DOHH2 (cell line): ENCODE results near the gene RIMBP2.

ENCODE experiments used
- H3F3A ChIP-seq: fragments of 200-600 bp; sonication (generic), shearing (Covaris generic); 2 replicates; pipeline ENCODE4 v1.6.0; 2016; ENCODE audit warnings: antibody characterized with exemption, mild to moderate bottlenecking; ENCODE audit not compliant: control insufficient read depth, insufficient read depth
- H3K27ac ChIP-seq: fragments of 200-600 bp; sonication (generic); 2 replicates; pipeline ENCODE4 v1.5.1; 2014; ENCODE audit warnings: low read depth, mild to moderate bottlenecking, low read length, moderate library complexity
- H3K27me3 ChIP-seq: fragments of 200-600 bp; sonication (generic); 2 replicates; pipeline ENCODE4 v1.6.1; 2014; ENCODE audit warnings: mild to moderate bottlenecking, low read length, mixed read lengths; ENCODE audit not compliant: control insufficient read depth
- H3K36me3 ChIP-seq: fragments of 200-600 bp; sonication (generic); 2 replicates; pipeline ENCODE4 v1.6.1; 2014; ENCODE audit warnings: mild to moderate bottlenecking, low read length, moderate library complexity, mixed read lengths; ENCODE audit not compliant: control insufficient read depth
- H3K4me1 ChIP-seq: fragments of 200-600 bp; sonication (generic); 2 replicates; pipeline ENCODE4 v1.6.1; 2014; ENCODE audit warnings: mild to moderate bottlenecking, low read length, mixed read lengths; ENCODE audit not compliant: control insufficient read depth
- H3K4me2 ChIP-seq: fragments of 200-600 bp; sonication (generic); 2 replicates; pipeline ENCODE4 v1.6.0; 2014; ENCODE audit warnings: mild to moderate bottlenecking, low read length, moderate library complexity
- H3K4me3 ChIP-seq: fragments of 200-600 bp; sonication (generic); 2 replicates; pipeline ENCODE4 v1.5.1; 2014; ENCODE audit warnings: mild to moderate bottlenecking, low read length, mixed read lengths
- H3K79me2 ChIP-seq: fragments of 200-600 bp; sonication (generic); 2 replicates; pipeline ENCODE4 v1.6.1; 2014; ENCODE audit warnings: mild to moderate bottlenecking, low read length, mixed read lengths; ENCODE audit not compliant: control insufficient read depth
- H3K9me2 ChIP-seq: fragments of 200-600 bp; sonication (generic); replicated peaks from 2 replicates; pipeline ENCODE4 v1.6.1; 2014; ENCODE audit warnings: mild to moderate bottlenecking, low read length, mixed read lengths; ENCODE audit not compliant: control insufficient read depth
- H3K9me3 ChIP-seq: fragments of 200-600 bp; sonication (generic); 2 replicates; pipeline ENCODE4 v1.6.1; 2014; ENCODE audit warnings: antibody characterized with exemption, low read length, mixed read lengths; ENCODE audit not compliant: control insufficient read depth, insufficient read depth
- H4K20me1 ChIP-seq: fragments of 200-600 bp; sonication (generic); 2 replicates; pipeline ENCODE4 v1.6.0; 2014; ENCODE audit warnings: low read depth, mild to moderate bottlenecking, antibody characterized with exemption, low read length, moderate library complexity; ENCODE audit not compliant: control insufficient read depth, insufficient read depth
- EZH2phosphoT487 ChIP-seq: fragments of 200-600 bp; sonication (generic); IDR thresholded peaks from 2 replicates; pipeline ENCODE4 v1.6.1; 2017; ENCODE audit warnings: borderline replicate concordance, mild to moderate bottlenecking, antibody characterized with exemption, low read length, moderate library complexity, mixed read lengths
- TF ChIP-seq, protein P1 (sequence below): fragments of 200-600 bp; sonication (generic); IDR thresholded peaks from one replicate; pipeline ENCODE4 v1.5.1; 2014; ENCODE audit warnings: antibody characterized with exemption, mild to moderate bottlenecking, low read depth, low read length; ENCODE audit not compliant: poor library complexity, severe bottlenecking

Gene RIMBP2

DNA sequence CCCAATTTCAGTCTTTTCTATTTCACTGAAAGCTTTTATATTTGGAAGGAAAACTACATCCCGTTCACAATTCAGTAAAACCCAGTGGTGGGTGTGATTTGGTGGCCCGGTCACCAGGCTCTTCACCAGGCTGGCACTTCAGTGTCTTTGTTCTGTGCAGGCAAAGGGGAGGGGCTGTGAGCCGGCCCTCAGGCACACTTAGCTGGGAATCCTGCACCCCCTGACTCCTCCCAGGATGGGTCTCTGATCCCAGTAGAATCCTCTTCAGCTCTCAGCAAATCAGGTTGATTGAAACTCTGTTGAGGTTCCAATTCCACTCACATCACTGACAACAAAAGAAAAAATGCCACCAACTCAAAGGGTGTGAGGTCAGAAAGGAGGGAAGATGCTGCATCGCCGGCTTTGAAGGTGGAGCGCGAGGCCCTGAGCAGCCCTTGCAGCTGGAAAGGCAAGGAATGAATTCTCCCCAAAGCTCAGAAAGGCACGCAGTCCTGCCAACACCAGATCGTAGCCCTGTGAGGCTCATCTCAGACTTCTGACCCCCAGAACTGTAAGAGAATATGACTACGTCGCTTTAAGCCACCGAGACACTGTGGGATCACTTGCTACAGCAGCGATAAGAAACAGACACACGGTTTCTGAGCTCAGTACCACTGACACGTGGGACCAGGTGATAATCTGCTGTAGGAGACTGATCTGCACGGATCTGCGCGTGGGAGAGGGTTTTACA lies 211.8 kb downstream of the RIMBP2 start:
- Histone ChIP-seq H3K27ac (no peak overlapping the region), H3F3A (no peaks in the 10 kb centered on the region), H4K20me1 (no peaks in the 10 kb centered on the region), H3K27me3 (no peaks in the 10 kb centered on the region), H3K9me3 (0 out of 2 replicates have a peak, but pooled peaks cover 5% of the 10 kb centered on the region), H3K9me2 (no peaks in the 10 kb centered on the region), H3K36me3 (no peaks in the 10 kb centered on the region), H3K4me3 (no peak overlapping the region), H3K4me1 (no peaks in the 10 kb centered on the region), H3K4me2 (no peak overlapping the region), H3K79me2 (no peaks in the 10 kb centered on the region)
- TF ChIP-seq, protein P1, sequence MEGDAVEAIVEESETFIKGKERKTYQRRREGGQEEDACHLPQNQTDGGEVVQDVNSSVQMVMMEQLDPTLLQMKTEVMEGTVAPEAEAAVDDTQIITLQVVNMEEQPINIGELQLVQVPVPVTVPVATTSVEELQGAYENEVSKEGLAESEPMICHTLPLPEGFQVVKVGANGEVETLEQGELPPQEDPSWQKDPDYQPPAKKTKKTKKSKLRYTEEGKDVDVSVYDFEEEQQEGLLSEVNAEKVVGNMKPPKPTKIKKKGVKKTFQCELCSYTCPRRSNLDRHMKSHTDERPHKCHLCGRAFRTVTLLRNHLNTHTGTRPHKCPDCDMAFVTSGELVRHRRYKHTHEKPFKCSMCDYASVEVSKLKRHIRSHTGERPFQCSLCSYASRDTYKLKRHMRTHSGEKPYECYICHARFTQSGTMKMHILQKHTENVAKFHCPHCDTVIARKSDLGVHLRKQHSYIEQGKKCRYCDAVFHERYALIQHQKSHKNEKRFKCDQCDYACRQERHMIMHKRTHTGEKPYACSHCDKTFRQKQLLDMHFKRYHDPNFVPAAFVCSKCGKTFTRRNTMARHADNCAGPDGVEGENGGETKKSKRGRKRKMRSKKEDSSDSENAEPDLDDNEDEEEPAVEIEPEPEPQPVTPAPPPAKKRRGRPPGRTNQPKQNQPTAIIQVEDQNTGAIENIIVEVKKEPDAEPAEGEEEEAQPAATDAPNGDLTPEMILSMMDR = no peak
- TF ChIP-seq EZH2phosphoT487 = no peak

DNA sequence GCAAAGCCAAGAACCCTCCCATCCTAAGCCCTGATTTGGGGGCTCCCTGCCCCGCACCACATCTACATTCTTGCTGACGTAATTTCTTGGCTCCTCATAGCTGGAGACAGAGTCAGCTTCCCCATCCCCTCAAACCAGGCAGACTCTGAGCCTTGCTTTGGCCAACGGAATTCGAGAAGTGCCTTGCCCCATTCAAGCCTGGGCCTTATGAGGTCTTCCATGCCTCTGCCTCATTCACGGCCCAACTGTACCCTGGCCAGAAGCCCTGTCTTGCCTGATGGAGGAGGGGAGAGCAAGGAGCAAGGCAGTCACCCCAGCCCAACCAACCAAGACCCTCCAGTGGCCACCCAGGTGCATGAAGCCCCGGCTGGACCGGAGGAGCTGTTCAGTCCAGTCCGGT lies 214.3 kb downstream of the RIMBP2 start:
- Histone ChIP-seq H3K79me2 (no peaks in the 10 kb centered on the region), H3K9me3 (0 out of 2 replicates have a peak, but pooled peaks cover 3% of the 10 kb centered on the region), H3K36me3 (no peaks in the 10 kb centered on the region), H3K27me3 (no peaks in the 10 kb centered on the region), H3F3A (no peaks in the 10 kb centered on the region), H3K27ac (no peak overlapping the region), H3K9me2 (no peaks in the 10 kb centered on the region), H4K20me1 (no peaks in the 10 kb centered on the region), H3K4me2 (no peak overlapping the region), H3K4me1 (no peaks in the 10 kb centered on the region), H3K4me3 (no peak overlapping the region)
- TF ChIP-seq EZH2phosphoT487 = no peak
- TF ChIP-seq, protein P1 = no peak

DNA sequence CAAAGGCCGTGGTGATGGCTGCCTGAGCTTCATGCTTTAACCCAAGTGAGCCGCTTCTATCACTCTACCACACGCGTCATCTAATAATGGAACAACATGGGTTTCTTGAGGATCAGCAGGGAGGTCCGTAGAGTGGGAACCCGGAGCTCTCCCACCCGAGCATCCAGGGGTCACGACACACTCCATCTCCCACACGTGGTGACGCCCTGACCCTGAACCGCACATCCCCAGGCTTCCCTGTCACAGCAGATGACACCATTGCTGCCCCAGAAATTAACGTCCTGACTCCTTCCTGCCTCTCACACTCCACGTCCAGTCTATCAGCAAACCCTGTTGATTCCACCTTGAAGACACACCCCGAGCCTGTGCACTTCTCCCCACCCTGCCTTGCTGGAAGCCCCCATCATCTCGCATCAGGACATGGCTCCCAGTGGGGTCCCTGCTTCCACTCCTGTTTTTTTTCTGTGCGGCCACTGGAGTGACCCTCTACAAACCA lies 215.2 kb downstream of the RIMBP2 start:
- H3F3A ChIP-seq = no peaks in the 10 kb centered on the region
- no peaks in the 10 kb centered on the region for H3K27me3 ChIP-seq
- no peak overlapping the region for H3K27ac ChIP-seq
- no peak overlapping the region for H3K4me2 ChIP-seq
- H3K36me3 ChIP-seq = no peaks in the 10 kb centered on the region
- no peaks in the 10 kb centered on the region for H4K20me1 ChIP-seq
- H3K4me3 ChIP-seq = no peak overlapping the region
- H3K9me3 ChIP-seq = no peaks in the 10 kb centered on the region
- no peaks in the 10 kb centered on the region for H3K79me2 ChIP-seq
- H3K9me2 ChIP-seq = no peaks in the 10 kb centered on the region
- TF ChIP-seq EZH2phosphoT487 = no peak
- TF ChIP-seq, protein P1 = no peak
- no peaks in the 10 kb centered on the region for H3K4me1 ChIP-seq
